ENCODE results near the gene MAP3K5. TPM values are rescaled to one million over a fixed set of nuclear protein-coding genes. Genes with fewer than 3 reads are reported as not detected.
"Not testable (repeated sequence)": the region's sequence is repeated elsewhere in the genome, so short reads cannot be mapped to it uniquely, and the experiment has no call there.

MAP3K5 gene
- total and polyA plus RNA-seq, 4 experiments from 2014 or later, result 7.3 to 31.7 (median 28.8) TPM

GRCh38 chr6:136590846-136591245 is 201.4 kb downstream of the MAP3K5 start:
- peaks cover 17 to 26% (median 20%) of the 10 kb centered on the region in 4 donors for H3K4me1 Mint-ChIP-seq
- peaks cover 42% of the 10 kb centered on the region for H3K36me3 ChIP-seq (ENCODE audit: insufficient read depth, low read length)
- H3K4me3 ChIP-seq (ENCODE audit: low read length in 2 of 2); intact Hi-C loops (cut with micrococcal nuclease); H3K9me3 Mint-ChIP-seq; DNase-seq; H3K4me3 Mint-ChIP-seq; CTCF ChIA-PET (ENCODE audit: partially characterized antibody); H3K9me3 ChIP-seq (ENCODE audit: control insufficient read depth in 1 of 2, low read length in 2 of 2); H3K27me3 Mint-ChIP-seq; POLR2A ChIA-PET (ENCODE audit: partially characterized antibody); H3K27ac ChIP-seq (ENCODE audit: low read depth, low read length); H3K27me3 ChIP-seq (ENCODE audit: insufficient read depth, low read length): not testable (repeated sequence)
- H3K27ac Mint-ChIP-seq, result peak overlapping the region in 1 of 7 donors; percentile 38
- peaks cover 21% of the 10 kb centered on the region for H3K4me1 ChIP-seq (ENCODE audit: insufficient read depth, low read length)
- H3K36me3 Mint-ChIP-seq, result peaks cover 79 to 80% of the 10 kb centered on the region in 2 donors

GRCh38 chr6:136587527-136587926 is 204.8 kb downstream of the MAP3K5 start:
- peaks cover 0 to 1% (median 0%) of the 10 kb centered on the region in 4 donors for H3K4me1 Mint-ChIP-seq
- Histone ChIP-seq H3K9me3 (ENCODE audit: control insufficient read depth in 1 of 2, low read length in 2 of 2) (no peaks in the 10 kb centered on the region), H3K27me3 (ENCODE audit: insufficient read depth, low read length) (no peaks in the 10 kb centered on the region), H3K36me3 (ENCODE audit: insufficient read depth, low read length) (peaks cover 47% of the 10 kb centered on the region), H3K27ac (ENCODE audit: low read depth, low read length) (no peak overlapping the region), H3K4me3 (ENCODE audit: low read length in 2 of 2) (no peak overlapping the region), H3K4me1 (ENCODE audit: insufficient read depth, low read length) (no peaks in the 10 kb centered on the region)
- H3K36me3 Mint-ChIP-seq, result peaks cover 73 to 74% of the 10 kb centered on the region in 2 donors
- peak overlapping the region in 2 of 7 donors; percentile 10 to 39 for H3K27ac Mint-ChIP-seq
- H3K27me3 Mint-ChIP-seq, result no peaks in the 10 kb centered on the region
- ChIA-PET CTCF (ENCODE audit: partially characterized antibody) (no interaction called here), POLR2A (ENCODE audit: partially characterized antibody) (no interaction called here)
- DNase-seq, result no peak
- no peaks in the 10 kb centered on the region for H3K9me3 Mint-ChIP-seq
- intact Hi-C loops (cut with micrococcal nuclease), result no loop called here
- H3K4me3 Mint-ChIP-seq, result no peak overlapping the region

DNA sequence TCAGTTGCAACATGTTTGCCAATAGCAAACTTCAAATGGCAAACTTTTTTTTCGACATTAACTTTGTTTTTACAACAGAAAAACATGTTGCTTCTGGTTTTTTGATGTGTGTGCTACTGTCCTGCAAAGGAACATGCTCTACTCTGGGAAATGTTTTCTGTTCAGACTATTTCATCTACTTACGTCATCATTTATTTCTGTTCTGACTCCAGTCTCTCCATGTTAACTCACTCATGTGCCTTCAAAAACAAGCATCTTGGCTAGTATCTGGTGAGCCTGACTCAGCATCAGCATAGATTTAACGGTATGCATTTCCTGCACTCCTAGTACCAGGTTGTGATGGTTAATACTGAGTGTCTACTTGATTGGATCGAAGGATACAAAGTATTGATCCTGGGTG is 206.0 kb downstream of the MAP3K5 start:
- H3K27me3 ChIP-seq (ENCODE audit: insufficient read depth, low read length), result no peaks in the 10 kb centered on the region
- peaks cover 41% of the 10 kb centered on the region for H3K36me3 ChIP-seq (ENCODE audit: insufficient read depth, low read length)
- H3K4me3 ChIP-seq (ENCODE audit: low read length in 2 of 2), result no peak overlapping the region
- Mint-ChIP-seq H3K9me3 (no peaks in the 10 kb centered on the region), H3K27me3 (no peaks in the 10 kb centered on the region), H3K4me3 (no peak overlapping the region), H3K4me1 (peaks cover 0 to 1% (median 0%) of the 10 kb centered on the region in 4 donors), H3K27ac (peak overlapping the region in 2 of 7 donors; percentile 9 to 19), H3K36me3 (peaks cover 62 to 74% of the 10 kb centered on the region in 2 donors)
- H3K27ac ChIP-seq (ENCODE audit: low read depth, low read length), result no peak overlapping the region
- H3K4me1 ChIP-seq (ENCODE audit: insufficient read depth, low read length), result no peaks in the 10 kb centered on the region
- H3K9me3 ChIP-seq (ENCODE audit: control insufficient read depth in 1 of 2, low read length in 2 of 2), result no peaks in the 10 kb centered on the region
- intact Hi-C loops (cut with micrococcal nuclease), result no loop called here
- DNase-seq, result no peak
- POLR2A ChIA-PET (ENCODE audit: partially characterized antibody), result no interaction called here
- CTCF ChIA-PET (ENCODE audit: partially characterized antibody), result interaction anchor here (1.4 kb wide), 1 partner anchor 206 kb away, joined by 5 read pairs; the partner anchor contains the start of gene MAP3K5

DNA sequence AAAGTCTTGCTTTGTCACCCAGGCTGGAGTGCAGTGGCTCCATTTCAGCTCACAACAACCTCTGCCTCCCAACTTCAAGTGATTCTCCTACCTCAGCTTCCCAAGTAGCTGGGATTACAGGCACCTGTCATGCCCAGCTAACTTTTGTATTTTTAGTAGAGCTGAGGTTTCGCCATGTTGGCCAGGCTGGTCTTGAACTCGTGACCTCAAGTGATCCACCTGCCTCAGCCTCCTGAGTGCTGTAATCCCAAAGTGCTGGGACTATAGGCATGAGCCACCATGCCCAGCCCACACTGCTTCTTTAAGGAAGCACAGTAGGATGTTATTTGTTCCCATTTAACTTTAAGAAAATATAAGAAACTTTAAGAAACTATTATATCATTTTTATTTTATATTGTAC is 206.8 kb downstream of the MAP3K5 start:
- H3K4me1 ChIP-seq (ENCODE audit: insufficient read depth, low read length); POLR2A ChIA-PET (ENCODE audit: partially characterized antibody); H3K4me1 Mint-ChIP-seq; intact Hi-C loops (cut with micrococcal nuclease); H3K4me3 ChIP-seq (ENCODE audit: low read length in 2 of 2); DNase-seq; H3K4me3 Mint-ChIP-seq; H3K27ac ChIP-seq (ENCODE audit: low read depth, low read length); H3K9me3 ChIP-seq (ENCODE audit: control insufficient read depth in 1 of 2, low read length in 2 of 2); H3K27me3 ChIP-seq (ENCODE audit: insufficient read depth, low read length); H3K27me3 Mint-ChIP-seq; H3K27ac Mint-ChIP-seq; H3K9me3 Mint-ChIP-seq: not testable (repeated sequence)
- peaks cover 39% of the 10 kb centered on the region for H3K36me3 ChIP-seq (ENCODE audit: insufficient read depth, low read length)
- CTCF ChIA-PET (ENCODE audit: partially characterized antibody), result interaction anchor here (0.7 to 2.6 kb wide), 3 partner anchors 11 to 207 kb away, joined by 3 to 9 read pairs (median 5); partner anchors contain the start of gene MAP3K5
- H3K36me3 Mint-ChIP-seq, result peaks cover 60 to 74% of the 10 kb centered on the region in 2 donors

- CTCF ChIA-PET (ENCODE audit: partially characterized antibody), result interaction anchor here (0.6 to 2.6 kb wide), 3 partner anchors 17 to 195 kb away, joined by 3 to 9 read pairs (median 4); no protein-coding TSS in a partner anchor
- H3K9me3 ChIP-seq (ENCODE audit: control insufficient read depth in 1 of 2, low read length in 2 of 2); H3K4me3 ChIP-seq (ENCODE audit: low read length in 2 of 2); H3K9me3 Mint-ChIP-seq; H3K4me3 Mint-ChIP-seq; intact Hi-C loops (cut with micrococcal nuclease); H3K27me3 Mint-ChIP-seq; POLR2A ChIA-PET (ENCODE audit: partially characterized antibody); H3K27me3 ChIP-seq (ENCODE audit: insufficient read depth, low read length); H3K4me1 Mint-ChIP-seq; DNase-seq; H3K4me1 ChIP-seq (ENCODE audit: insufficient read depth, low read length); H3K27ac ChIP-seq (ENCODE audit: low read depth, low read length): not testable (repeated sequence)
- H3K36me3 ChIP-seq (ENCODE audit: insufficient read depth, low read length), result peaks cover 42% of the 10 kb centered on the region
- Mint-ChIP-seq H3K36me3 (peaks cover 61 to 76% of the 10 kb centered on the region in 2 donors), H3K27ac (peak overlapping the region in 1 of 7 donors; percentile 68)
Observed at GRCh38 chr6:136584290-136584689, 208.0 kb downstream of the MAP3K5 start.

DNA sequence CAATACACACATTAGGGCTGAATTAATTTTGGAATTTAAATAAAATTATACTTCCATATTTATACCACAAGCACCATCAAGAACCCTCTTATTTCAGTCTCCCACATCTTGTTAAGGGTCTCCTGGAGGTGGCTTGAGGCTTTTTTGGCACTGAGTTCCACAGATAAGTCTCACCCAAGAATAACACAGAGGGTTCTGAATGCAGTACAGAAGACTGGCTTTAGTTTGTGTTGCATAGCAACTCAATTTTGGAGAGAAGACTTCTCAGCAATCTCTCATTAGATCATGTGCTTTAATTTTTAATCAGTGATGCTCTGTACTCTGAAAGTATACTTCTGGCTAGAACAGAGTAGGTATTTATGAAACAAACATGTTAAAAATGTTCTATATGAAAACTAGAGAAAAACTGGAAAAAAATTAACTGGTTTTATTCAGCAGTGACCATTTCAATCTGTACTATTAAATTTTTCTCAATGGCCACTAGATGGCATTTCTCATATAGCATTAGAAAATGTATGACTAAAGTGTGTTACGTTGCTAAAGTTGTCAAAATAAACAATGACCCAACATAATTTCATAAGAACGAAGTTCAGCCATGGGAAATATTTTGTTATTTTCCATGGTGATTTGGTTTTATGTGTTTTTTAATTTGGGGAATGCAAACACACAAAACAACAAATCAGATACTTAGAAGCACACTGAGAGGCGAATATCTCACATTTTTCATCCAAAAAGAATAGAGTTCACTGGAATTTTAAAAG is 209.4 kb downstream of the MAP3K5 start:
- intact Hi-C loops (cut with micrococcal nuclease), result loop anchor here (1.0 kb wide), 1 partner anchor 210 kb away; no protein-coding TSS in a partner anchor

GRCh38 chr6:136579800-136580199 is 212.5 kb downstream of the MAP3K5 start:
- intact Hi-C loops (cut with micrococcal nuclease), result no loop called here

More for the DNA sequence above, 209.4 kb downstream of the MAP3K5 start:
- POLR2A ChIA-PET (ENCODE audit: partially characterized antibody), result no interaction called here
- Mint-ChIP-seq H3K36me3 (peaks cover 59 to 72% of the 10 kb centered on the region in 2 donors), H3K4me1 (peaks cover 0 to 1% (median under 1%) of the 10 kb centered on the region in 4 donors), H3K27ac (peak overlapping the region in 1 of 7 donors; percentile 36), H3K27me3 (no peaks in the 10 kb centered on the region), H3K9me3 (no peaks in the 10 kb centered on the region), H3K4me3 (no peak overlapping the region)
- no peaks in the 10 kb centered on the region for H3K9me3 ChIP-seq (ENCODE audit: control insufficient read depth in 1 of 2, low read length in 2 of 2)
- H3K36me3 ChIP-seq (ENCODE audit: insufficient read depth, low read length), result peaks cover 41% of the 10 kb centered on the region
- no peak overlapping the region for H3K4me3 ChIP-seq (ENCODE audit: low read length in 2 of 2)
- H3K4me1 ChIP-seq (ENCODE audit: insufficient read depth, low read length), result no peaks in the 10 kb centered on the region
- no peak overlapping the region for H3K27ac ChIP-seq (ENCODE audit: low read depth, low read length)
- DNase-seq, result peak in 1 of 5 donors; percentile 3
- CTCF ChIA-PET (ENCODE audit: partially characterized antibody), result interaction anchor here (1.4 to 2.6 kb wide), 2 partner anchors 10 to 62 kb away, joined by 4 to 9 read pairs; no protein-coding TSS in a partner anchor
- no peaks in the 10 kb centered on the region for H3K27me3 ChIP-seq (ENCODE audit: insufficient read depth, low read length)

More at GRCh38 chr6:136579800-136580199, 212.5 kb downstream of the MAP3K5 start:
- Histone ChIP-seq H3K36me3 (ENCODE audit: insufficient read depth, low read length) (peaks cover 57% of the 10 kb centered on the region), H3K27ac (ENCODE audit: low read depth, low read length) (no peak overlapping the region), H3K4me3 (ENCODE audit: low read length in 2 of 2) (no peak overlapping the region), H3K27me3 (ENCODE audit: insufficient read depth, low read length) (no peaks in the 10 kb centered on the region), H3K9me3 (ENCODE audit: control insufficient read depth in 1 of 2, low read length in 2 of 2) (no peaks in the 10 kb centered on the region), H3K4me1 (ENCODE audit: insufficient read depth, low read length) (no peaks in the 10 kb centered on the region)
- DNase-seq, result no peak
- peak overlapping the region in 1 of 7 donors; percentile 32 for H3K27ac Mint-ChIP-seq
- peaks cover 72 to 81% of the 10 kb centered on the region in 2 donors for H3K36me3 Mint-ChIP-seq
- peaks cover 0 to 1% (median 0%) of the 10 kb centered on the region in 4 donors for H3K4me1 Mint-ChIP-seq
- H3K9me3 Mint-ChIP-seq, result no peaks in the 10 kb centered on the region
- ChIA-PET POLR2A (ENCODE audit: partially characterized antibody) (no interaction called here), CTCF (ENCODE audit: partially characterized antibody) (interaction anchor here (1.1 kb wide), 1 partner anchor 23 kb away, joined by 3 read pairs; no protein-coding TSS in a partner anchor)
- no peak overlapping the region for H3K4me3 Mint-ChIP-seq
- no peaks in the 10 kb centered on the region for H3K27me3 Mint-ChIP-seq
